ENCODE measurements around the gene LIG4.

Gene LIG4

GRCh38 chr13:108194435-108194936 lies 20.9 kb downstream of the LIG4 start:
- DNase-seq (ENCODE audit: low read depth in 2 of 2), result no peak

- DNase-seq (ENCODE audit: low read depth in 2 of 2), result no peak
These were observed 21.5 kb downstream of the LIG4 start for GRCh38 chr13:108193806-108194205.

- no peak for DNase-seq (ENCODE audit: low read depth in 2 of 2)
These were observed 24.4 kb downstream of the LIG4 start for GRCh38 chr13:108190897-108191296.

GRCh38 chr13:108188260-108188659 lies 27.1 kb downstream of the LIG4 start:
- no peak for DNase-seq (ENCODE audit: low read depth in 2 of 2)

GRCh38 chr13:108185223-108185622 lies 30.1 kb downstream of the LIG4 start:
- no peak for DNase-seq (ENCODE audit: low read depth in 2 of 2)

GRCh38 chr13:108182652-108183051 lies 32.7 kb downstream of the LIG4 start:
- DNase-seq (ENCODE audit: low read depth in 2 of 2), result no peak

GRCh38 chr13:108178078-108178477 lies 37.3 kb downstream of the LIG4 start:
- no peak for DNase-seq (ENCODE audit: low read depth in 2 of 2)

- peak in 1 of 2 donors; percentile 14 for DNase-seq (ENCODE audit: low read depth in 2 of 2)
These were observed 38.6 kb downstream of the LIG4 start for GRCh38 chr13:108176685-108177274.

- no peak for DNase-seq (ENCODE audit: low read depth in 2 of 2)
These were observed 46.4 kb downstream of the LIG4 start for GRCh38 chr13:108168929-108169328.

- no peak for DNase-seq (ENCODE audit: low read depth in 2 of 2)
These were observed 49.3 kb downstream of the LIG4 start for GRCh38 chr13:108166078-108166477.

GRCh38 chr13:108158746-108159145 lies 56.6 kb downstream of the LIG4 start:
- no peak for DNase-seq (ENCODE audit: low read depth in 2 of 2)
